IMR-90 (cell line): ENCODE measurements around the gene SMARCA4. TPM values are rescaled to one million over a fixed set of nuclear protein-coding genes. Genes with fewer than 3 reads are reported as not detected.

Experiments
- ATAC-seq: fragments of 200-7000 bp; cut with Tn5 transposase; 2 replicates; pipeline ENCODE4 v1.9.1; 2020; ENCODE audit warnings: low read depth, mild to moderate bottlenecking, moderate library complexity
- BruUV-seq: library from RNA; stranded (reverse); fragments of 400-500 nt; replicated peaks from 2 replicates; lab custom pipeline; 2021; lab: Mats Ljungman, UMichigan
- CTCF ChIA-PET: fragments of 300-600 bp; formaldehyde crosslinking; extraction: SDS; loops from one replicate; lab custom pipeline; 2021; ENCODE audit warnings: antibody characterized with exemption; lab: Yijun Ruan, JAX
- POLR2A ChIA-PET: fragments of 300-600 bp; sonication (Branson Sonifier 250); formaldehyde crosslinking; loops from one replicate; lab custom pipeline; 2022; ENCODE audit warnings: antibody characterized with exemption; ENCODE audit not compliant: unreplicated experiment; lab: Charles Lee
- DNase-seq: peaks from one replicate; pipeline ENCODE4 v3.0.0; 2013
- H2AFZ ChIP-seq: replicated peaks from 2 replicates; pipeline ENCODE3; 2013; ENCODE audit warnings: low read length, mild to moderate bottlenecking; ENCODE audit not compliant: poor library complexity
- H2AK5ac ChIP-seq: 2 replicates; pipeline ENCODE4 v1.6.1; 2013; ENCODE audit warnings: low read depth, low read length, inconsistent platforms
- H2AK9ac ChIP-seq: replicated peaks from 2 replicates; pipeline ENCODE3; 2013; ENCODE audit warnings: mild to moderate bottlenecking, low read depth, low read length, moderate library complexity; ENCODE audit not compliant: poor library complexity
- H2BK120ac ChIP-seq: 2 replicates; pipeline ENCODE4 v1.6.1; 2013; ENCODE audit warnings: low read depth, low read length, inconsistent platforms
- H2BK15ac ChIP-seq: 3 replicates; pipeline ENCODE4 v1.6.1; 2013; ENCODE audit warnings: low read depth, low read length, inconsistent platforms
- H2BK20ac ChIP-seq: 2 replicates; pipeline ENCODE4 v1.6.1; 2013; ENCODE audit warnings: low read depth, mild to moderate bottlenecking, inconsistent platforms, low read length, moderate library complexity
- H2BK5ac ChIP-seq: 2 replicates; pipeline ENCODE4 v1.6.1; 2013; ENCODE audit warnings: mild to moderate bottlenecking, low read depth, low read length, inconsistent platforms; ENCODE audit not compliant: poor library complexity, severe bottlenecking
- H3K14ac ChIP-seq: replicated peaks from 2 replicates; pipeline ENCODE4 v1.6.1; 2013; ENCODE audit warnings: low read depth, low read length, inconsistent platforms
- H3K18ac ChIP-seq: 2 replicates; pipeline ENCODE4 v1.6.1; 2013; ENCODE audit warnings: low read depth, low read length, control low read depth
- H3K23ac ChIP-seq: 2 replicates; pipeline ENCODE4 v1.6.1; 2013; ENCODE audit warnings: low read depth, low read length, inconsistent platforms
- H3K27ac ChIP-seq: 2 replicates; pipeline ENCODE4 v1.5.1; 2013; ENCODE audit warnings: mild to moderate bottlenecking, control low read depth, low read length; ENCODE audit not compliant: insufficient read depth
- H3K27me3 ChIP-seq: 2 replicates; pipeline ENCODE4 v1.6.1; 2013; ENCODE audit warnings: low read length; ENCODE audit not compliant: control insufficient read depth, insufficient read depth
- H3K36me3 ChIP-seq: 2 replicates; pipeline ENCODE4 v1.6.1; 2013; ENCODE audit warnings: low read length, mixed read lengths; ENCODE audit not compliant: control insufficient read depth, insufficient read depth
- H3K4ac ChIP-seq: 2 replicates; pipeline ENCODE4 v1.6.1; 2013; ENCODE audit warnings: low read depth, low read length, inconsistent platforms
- H3K4me1 ChIP-seq: 2 replicates; pipeline ENCODE4 v1.6.1; 2013; ENCODE audit warnings: low read length, mixed read lengths; ENCODE audit not compliant: control insufficient read depth, insufficient read depth
- H3K4me2 ChIP-seq: 2 replicates; pipeline ENCODE4 v1.6.1; 2013; ENCODE audit warnings: low read depth, mild to moderate bottlenecking, control low read depth, low read length, moderate library complexity
- H3K4me3 ChIP-seq: 2 replicates; pipeline ENCODE4 v1.5.1; 2013; ENCODE audit warnings: low read depth, mild to moderate bottlenecking, control low read depth, low read length, moderate library complexity; ENCODE audit not compliant: insufficient read depth
- H3K56ac ChIP-seq: 2 replicates; pipeline ENCODE4 v1.6.1; 2013; ENCODE audit warnings: low read length, inconsistent platforms; ENCODE audit not compliant: insufficient read depth; ENCODE audit errors: extremely low read depth
- H3K79me1 ChIP-seq, 2 experiments: 2 replicates each; pipeline ENCODE4 v1.6.1; 2013; ENCODE audit warnings: low read length in 2 of 2, inconsistent platforms in 1 of 2, low read depth in 1 of 2
- H3K9ac ChIP-seq: 2 replicates; pipeline ENCODE4 v1.6.1; 2013; ENCODE audit warnings: low read depth, low read length, control low read depth
- H3K9me1 ChIP-seq: 2 replicates; pipeline ENCODE4 v1.6.1; 2013; ENCODE audit warnings: low read length, inconsistent platforms; ENCODE audit not compliant: insufficient read depth
- H3K9me3 ChIP-seq: 2 replicates; pipeline ENCODE4 v1.6.1; 2013; ENCODE audit warnings: low read length; ENCODE audit not compliant: control insufficient read depth, insufficient read depth
- H4K20me1 ChIP-seq: 2 replicates; pipeline ENCODE4 v1.6.1; 2013; ENCODE audit warnings: low read length, inconsistent platforms; ENCODE audit not compliant: insufficient read depth
- H4K5ac ChIP-seq: 2 replicates; pipeline ENCODE4 v1.6.1; 2013; ENCODE audit warnings: mild to moderate bottlenecking, low read depth, low read length, control low read depth
- H4K8ac ChIP-seq, 2 experiments: 2 replicates each; pipeline ENCODE4 v1.6.1; 2013; ENCODE audit warnings: low read depth in 2 of 2, low read length in 2 of 2, control low read depth in 1 of 2, inconsistent platforms in 1 of 2
- H4K91ac ChIP-seq: 2 replicates; pipeline ENCODE4 v1.6.1; 2013; ENCODE audit warnings: low read depth, low read length, inconsistent platforms; ENCODE audit not compliant: insufficient read depth
- FOS ChIP-seq: fragments of 150-350 bp; IDR thresholded peaks from 2 replicates; pipeline ENCODE4 v1.6.1; 2016; ENCODE audit warnings: low read depth, low read length
- MAZ ChIP-seq: IDR thresholded peaks from 2 replicates; pipeline ENCODE4 v1.6.1; 2012; ENCODE audit warnings: low read depth, mild to moderate bottlenecking, low read length, improper control_type of control experiment, moderate library complexity, borderline replicate concordance
- MXI1 ChIP-seq: IDR thresholded peaks from 2 replicates; pipeline ENCODE4 v1.6.1; 2012; ENCODE audit warnings: low read depth, mild to moderate bottlenecking, low read length, moderate library complexity, borderline replicate concordance
- RAD21 ChIP-seq: IDR thresholded peaks from 2 replicates; pipeline ENCODE4 v1.6.1; 2012; ENCODE audit warnings: low read length, improper control_type of control experiment
- RCOR1 ChIP-seq: IDR thresholded peaks from 2 replicates; pipeline ENCODE4 v1.6.1; 2012; ENCODE audit warnings: mild to moderate bottlenecking, low read length, improper control_type of control experiment; ENCODE audit not compliant: insufficient replicate concordance
- RFX5 ChIP-seq: IDR thresholded peaks from 2 replicates; pipeline ENCODE4 v1.8.0; 2012; ENCODE audit warnings: low read depth, mild to moderate bottlenecking, low read length, moderate library complexity
- WGBS, 2 experiments: methylation state at CpG; one replicate each; pipeline versions ENCODE4 v1.1.5 to v1.1.7; 2013; ENCODE audit warnings: missing lambda C conversion rate in 2 of 2; ENCODE audit not compliant: insufficient read length in 1 of 2; ENCODE audit errors: extremely low coverage in 2 of 2; 5-methylcytosine and 5-hydroxymethylcytosine counted together
- dilution Hi-C: fragments of 300-500 bp; cut with HindIII; formaldehyde crosslinking; loops from one replicate; pipeline ENCODE4 v1.14.3; 2018; ENCODE audit warnings: low sequenced_read_pairs; ENCODE audit not compliant: unreplicated experiment
- in situ Hi-C: fragments of 300-500 bp; cut with MboI; formaldehyde crosslinking; loops from 3 replicates; pipeline ENCODE4 v1.14.3; 2019; ENCODE audit warnings: low sequenced_read_pairs, inconsistent platforms, mixed read lengths
- intact Hi-C: fragments of 100-400 bp; cut with micrococcal nuclease; formaldehyde crosslinking; loops from 2 replicates; pipeline ENCODE4 v1.10.0; 2022
- polyA plus RNA-seq, 3 experiments: library from polyadenylated mRNA; depleted of rRNA; stranded (reverse); fragments of >200 nt; gene quantifications; 2 replicates each; pipeline ENCODE4 v1.2.3, GENCODE V29; 2012; ENCODE audit warnings: low replicate concordance in 1 of 3
- total RNA-seq: library from RNA; depleted of rRNA; stranded (reverse); fragments of >200 nt; gene quantifications from 2 replicates; pipeline ENCODE4 v1.2.3, GENCODE V29; 2012
- TF ChIP-seq, protein P1 (sequence below): fragments of 150-350 bp; IDR thresholded peaks from 2 replicates; pipeline ENCODE4 v1.6.1; 2016; ENCODE audit warnings: low read depth, mild to moderate bottlenecking, low read length, moderate library complexity, borderline replicate concordance

Gene SMARCA4
- total and polyA plus RNA-seq, 2 of the 4 experiments (the other 2 are of a cell fraction) = 41.4 to 85.6 TPM

GRCh38 chr19:11111117-11111770, 150.4 kb downstream of the SMARCA4 start:
- Histone ChIP-seq H3K4me3 (no peak overlapping the region), H2AFZ (no peak overlapping the region), H3K79me1 (peaks cover 0 to 31% of the 10 kb centered on the region in 2 experiments; a peak in 2 of 4 replicates), H3K4me2 (no peak overlapping the region), H3K4ac (no peak overlapping the region), H3K36me3 (peaks cover 72% of the 10 kb centered on the region), H3K18ac (no peak overlapping the region), H2BK120ac (no peak overlapping the region), H3K27ac (no peak overlapping the region), H2AK9ac (no peak overlapping the region), H3K9me3 (no peaks in the 10 kb centered on the region), H4K8ac (no peak overlapping the region), H3K9me1 (no peaks in the 10 kb centered on the region; the same call in 1 of the 2 replicates), H3K4me1 (no peaks in the 10 kb centered on the region), H2BK15ac (no peak overlapping the region), H3K9ac (no peak overlapping the region), H4K20me1 (peaks cover 4% of the 10 kb centered on the region; the same call in 1 of the 2 replicates), H3K23ac (no peak overlapping the region), H4K5ac (no peak overlapping the region), H3K27me3 (no peaks in the 10 kb centered on the region), H2AK5ac (no peak overlapping the region), H2BK20ac (no peak overlapping the region), H4K91ac (no peak overlapping the region), H3K14ac (no peak overlapping the region), H3K56ac (no peak overlapping the region), H2BK5ac (no peak overlapping the region)
- POLR2A ChIA-PET = interaction anchor here (0.6 kb wide), 1 partner anchor 10 kb away, joined by 3 read pairs; no protein-coding TSS in a partner anchor
- ATAC-seq (no peak), DNase-seq (no peak)
- CTCF ChIA-PET = no interaction called here
- dilution Hi-C loops = no loop called here
- intact Hi-C loops = no loop called here
- WGBS, 2 experiments = no CpG with 5 or more reads among the region's 15 CpGs
- in situ Hi-C loops = no loop called here
- TF ChIP-seq RAD21 = no peak
- no peak for TF ChIP-seq FOS
- TF ChIP-seq MAZ = no peak
- TF ChIP-seq RCOR1 = no peak
- TF ChIP-seq, protein P1, sequence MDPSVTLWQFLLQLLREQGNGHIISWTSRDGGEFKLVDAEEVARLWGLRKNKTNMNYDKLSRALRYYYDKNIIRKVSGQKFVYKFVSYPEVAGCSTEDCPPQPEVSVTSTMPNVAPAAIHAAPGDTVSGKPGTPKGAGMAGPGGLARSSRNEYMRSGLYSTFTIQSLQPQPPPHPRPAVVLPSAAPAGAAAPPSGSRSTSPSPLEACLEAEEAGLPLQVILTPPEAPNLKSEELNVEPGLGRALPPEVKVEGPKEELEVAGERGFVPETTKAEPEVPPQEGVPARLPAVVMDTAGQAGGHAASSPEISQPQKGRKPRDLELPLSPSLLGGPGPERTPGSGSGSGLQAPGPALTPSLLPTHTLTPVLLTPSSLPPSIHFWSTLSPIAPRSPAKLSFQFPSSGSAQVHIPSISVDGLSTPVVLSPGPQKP = no peak
- TF ChIP-seq MXI1 = no peak
- TF ChIP-seq RFX5 = no peak
- no TSS peak for BruUV-seq
